Smooth muscle cell (in vitro differentiated cells): ENCODE data around the gene ABHD10. TPM values are rescaled to one million over a fixed set of nuclear protein-coding genes. Genes with fewer than 3 reads are reported as not detected.

Experiments used
- DNase-seq: peaks from one replicate; lab custom pipeline; 2025; ENCODE audit not compliant: unreplicated experiment; lab: John Stamatoyannopoulos, UW
- H2AFZ ChIP-seq: fragments of 200-600 bp; sonication (generic); 2 replicates; pipeline ENCODE4 v1.6.0; 2016; ENCODE audit warnings: antibody characterized with exemption, low read depth, mild to moderate bottlenecking
- H3F3A ChIP-seq: fragments of 200-600 bp; sonication (generic); 2 replicates; pipeline ENCODE4 v1.6.0; 2017; ENCODE audit warnings: antibody characterized with exemption, low read depth
- H3K27ac ChIP-seq: fragments of 200-600 bp; sonication (generic); 2 replicates; pipeline ENCODE4 v1.5.1; 2016; ENCODE audit warnings: low read depth, mild to moderate bottlenecking
- H3K27me3 ChIP-seq: fragments of 200-600 bp; sonication (generic); 2 replicates; pipeline ENCODE4 v1.6.1; 2016; ENCODE audit warnings: low read depth, mild to moderate bottlenecking
- H3K36me3 ChIP-seq: fragments of 200-600 bp; sonication (generic); 2 replicates; pipeline ENCODE4 v1.5.1; 2016; ENCODE audit warnings: low read depth
- H3K4me1 ChIP-seq: fragments of 200-600 bp; sonication (generic); 2 replicates; pipeline ENCODE4 v1.5.1; 2016; ENCODE audit warnings: low read depth
- H3K4me2 ChIP-seq: fragments of 200-600 bp; sonication (generic); 2 replicates; pipeline ENCODE4 v1.6.0; 2016; ENCODE audit warnings: mild to moderate bottlenecking
- H3K4me3 ChIP-seq: fragments of 200-600 bp; sonication (generic); 2 replicates; pipeline ENCODE4 v1.5.1; 2016; ENCODE audit warnings: mild to moderate bottlenecking
- H3K79me2 ChIP-seq: fragments of 200-600 bp; sonication (generic); 2 replicates; pipeline ENCODE4 v1.6.0; 2016; ENCODE audit warnings: low read depth, mild to moderate bottlenecking
- H3K9ac ChIP-seq: fragments of 200-600 bp; sonication (generic); 2 replicates; pipeline ENCODE4 v1.6.0; 2016; ENCODE audit warnings: low read depth
- H3K9me3 ChIP-seq: fragments of 200-600 bp; sonication (generic); replicated peaks from 2 replicates; pipeline ENCODE4 v1.5.1; 2016; ENCODE audit warnings: low read depth
- H4K20me1 ChIP-seq: fragments of 200-600 bp; sonication (generic); 2 replicates; pipeline ENCODE4 v1.6.0; 2016; ENCODE audit warnings: low read depth
- WGBS: methylation state at CpG from one replicate; pipeline ENCODE4 v1.1.7; 2016; ENCODE audit warnings: low lambda C conversion rate; 5-methylcytosine and 5-hydroxymethylcytosine counted together
- polyA plus RNA-seq: library from polyadenylated mRNA; unstranded; fragments of >200 nt; fragmentation: Nextera tagmentation; extraction: Ambion mirVana; gene quantifications from 2 replicates; pipeline ENCODE4 v1.2.1, GENCODE V29; 2016
- total RNA-seq: library from RNA; depleted of rRNA; stranded (reverse); fragments of >200 nt; gene quantifications from 2 replicates; pipeline ENCODE4 v1.2.3, GENCODE V29; 2014
- TF ChIP-seq, protein P1 (sequence below): fragments of 200-600 bp; sonication (generic); IDR thresholded peaks from 2 replicates; pipeline ENCODE4 v1.5.1; 2017; ENCODE audit warnings: borderline replicate concordance, mild to moderate bottlenecking, antibody characterized with exemption; ENCODE audit not compliant: insufficient read depth, poor library complexity, severe bottlenecking

ABHD10 gene
- total and polyA plus RNA-seq, 2 experiments from 2014 or later = 44.1 to 44.9 TPM

- Histone ChIP-seq H3K4me1 (no peaks in the 10 kb centered on the region), H3K9me3 (no peaks in the 10 kb centered on the region), H3K27me3 (no peaks in the 10 kb centered on the region), H3K79me2 (peaks cover 4% of the 10 kb centered on the region), H2AFZ (no peak overlapping the region), H3K9ac (no peak overlapping the region), H3K36me3 (peaks cover 17% of the 10 kb centered on the region), H3F3A (peaks cover 4% of the 10 kb centered on the region), H3K4me2 (no peak overlapping the region), H3K4me3 (no peak overlapping the region), H3K27ac (no peak overlapping the region), H4K20me1 (no peaks in the 10 kb centered on the region)
- TF ChIP-seq, protein P1, sequence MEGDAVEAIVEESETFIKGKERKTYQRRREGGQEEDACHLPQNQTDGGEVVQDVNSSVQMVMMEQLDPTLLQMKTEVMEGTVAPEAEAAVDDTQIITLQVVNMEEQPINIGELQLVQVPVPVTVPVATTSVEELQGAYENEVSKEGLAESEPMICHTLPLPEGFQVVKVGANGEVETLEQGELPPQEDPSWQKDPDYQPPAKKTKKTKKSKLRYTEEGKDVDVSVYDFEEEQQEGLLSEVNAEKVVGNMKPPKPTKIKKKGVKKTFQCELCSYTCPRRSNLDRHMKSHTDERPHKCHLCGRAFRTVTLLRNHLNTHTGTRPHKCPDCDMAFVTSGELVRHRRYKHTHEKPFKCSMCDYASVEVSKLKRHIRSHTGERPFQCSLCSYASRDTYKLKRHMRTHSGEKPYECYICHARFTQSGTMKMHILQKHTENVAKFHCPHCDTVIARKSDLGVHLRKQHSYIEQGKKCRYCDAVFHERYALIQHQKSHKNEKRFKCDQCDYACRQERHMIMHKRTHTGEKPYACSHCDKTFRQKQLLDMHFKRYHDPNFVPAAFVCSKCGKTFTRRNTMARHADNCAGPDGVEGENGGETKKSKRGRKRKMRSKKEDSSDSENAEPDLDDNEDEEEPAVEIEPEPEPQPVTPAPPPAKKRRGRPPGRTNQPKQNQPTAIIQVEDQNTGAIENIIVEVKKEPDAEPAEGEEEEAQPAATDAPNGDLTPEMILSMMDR = no peak
- no peak for DNase-seq
- 69% methylated on average over 5 of the region's 5 CpGs for WGBS
These were observed 10.3 kb upstream of the ABHD10 start for GRCh38 chr3:111968319-111969054.

DNA sequence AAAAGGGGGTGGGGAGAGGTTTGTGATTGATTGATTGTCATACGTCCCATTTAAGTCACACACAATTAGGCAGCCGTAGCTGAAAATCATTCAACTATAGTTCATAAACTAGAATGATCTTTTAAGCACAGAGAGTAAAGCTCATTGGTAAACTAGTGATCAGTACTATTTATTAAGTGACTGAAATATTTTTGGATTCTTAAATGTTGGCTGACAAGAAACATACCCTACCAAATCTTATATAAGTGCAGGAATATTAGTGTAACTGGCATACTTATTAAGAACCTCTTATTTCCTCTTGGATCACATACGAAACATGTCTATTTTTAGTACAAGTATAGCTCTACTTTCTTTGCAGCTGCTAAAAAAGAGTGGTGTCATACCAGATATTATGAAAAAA is 8.4 kb upstream of the ABHD10 start:
- Histone ChIP-seq H3K27ac (no peak overlapping the region), H3F3A (peaks cover 4% of the 10 kb centered on the region), H3K79me2 (no peaks in the 10 kb centered on the region), H3K9ac (no peak overlapping the region), H3K4me2 (no peak overlapping the region), H3K4me3 (no peak overlapping the region), H3K9me3 (no peaks in the 10 kb centered on the region), H2AFZ (no peak overlapping the region), H3K36me3 (peaks cover 23% of the 10 kb centered on the region), H4K20me1 (no peaks in the 10 kb centered on the region), H3K4me1 (no peaks in the 10 kb centered on the region), H3K27me3 (no peaks in the 10 kb centered on the region)
- DNase-seq = no peak
- TF ChIP-seq, protein P1 = no peak
- WGBS = 97% methylated on average over 3 of the region's 3 CpGs

- TF ChIP-seq, protein P1 = no peak
These were observed 7.2 kb upstream of the ABHD10 start for GRCh38 chr3:111971533-111972130.

More at GRCh38 chr3:111971533-111972130, 7.2 kb upstream of the ABHD10 start:
- Histone ChIP-seq H3K36me3 (peaks cover 23% of the 10 kb centered on the region), H3K9me3 (no peaks in the 10 kb centered on the region), H3K4me3 (no peak overlapping the region), H3K4me1 (no peaks in the 10 kb centered on the region), H3K9ac (no peak overlapping the region), H3K27ac (no peak overlapping the region), H3F3A (peaks cover 5% of the 10 kb centered on the region), H2AFZ (no peak overlapping the region), H3K27me3 (no peaks in the 10 kb centered on the region), H4K20me1 (no peaks in the 10 kb centered on the region), H3K79me2 (no peaks in the 10 kb centered on the region), H3K4me2 (no peak overlapping the region)
- DNase-seq = no peak
- WGBS = 93% methylated on average over 11 of the region's 11 CpGs
